H1 (cell line): ENCODE data around the gene KAT14. TPM values are rescaled to one million over a fixed set of nuclear protein-coding genes. Genes with fewer than 3 reads are reported as not detected.

ENCODE experiments used
- CTCF ChIA-PET: fragments of 300-600 bp; sonication (Branson Sonifier 250); formaldehyde crosslinking; loops from one replicate; lab custom pipeline; 2021; ENCODE audit not compliant: partially characterized antibody; lab: Charles Lee
- POLR2A ChIA-PET: fragments of 300-600 bp; sonication (Branson Sonifier 250); formaldehyde crosslinking; loops from one replicate; lab custom pipeline; 2021; ENCODE audit warnings: inconsistent platforms; ENCODE audit not compliant: partially characterized antibody; lab: Charles Lee
- DNase-seq, 2 experiments: peaks; one replicate each; pipeline versions ENCODE4 v3.0.0 to v3.0.0-alpha.2; 2010 to 2022; ENCODE audit warnings: low spot score in 2 of 2, low read depth in 1 of 2, mixed read lengths in 1 of 2
- FAIRE-seq: peaks from 2 replicates; lab custom pipeline; 2011; peaks lifted over from hg19 to GRCh38; lab: Jason Lieb, UNC
- H2AFZ ChIP-seq: 2 replicates; pipeline ENCODE4 v1.8.1; 2012; ENCODE audit warnings: low read length, inconsistent platforms
- H2AK5ac ChIP-seq: 2 replicates; pipeline ENCODE4 v1.6.1; 2013; ENCODE audit warnings: low read depth, low read length
- H2BK120ac ChIP-seq: replicated peaks from 2 replicates; pipeline ENCODE3; 2013; ENCODE audit warnings: low read depth, low read length, inconsistent platforms
- H2BK12ac ChIP-seq: 2 replicates; pipeline ENCODE4 v1.6.1; 2013; ENCODE audit warnings: low read depth, low read length
- H2BK15ac ChIP-seq: 2 replicates; pipeline ENCODE4 v1.6.1; 2013; ENCODE audit warnings: low read length
- H2BK20ac ChIP-seq: 2 replicates; pipeline ENCODE4 v1.6.1; 2013; ENCODE audit warnings: low read length
- H2BK5ac ChIP-seq: 2 replicates; pipeline ENCODE4 v1.6.1; 2013; ENCODE audit warnings: low read depth, low read length
- H3K14ac ChIP-seq: 2 replicates; pipeline ENCODE4 v1.6.1; 2013; ENCODE audit warnings: inconsistent platforms; ENCODE audit not compliant: insufficient read length
- H3K18ac ChIP-seq: 2 replicates; pipeline ENCODE4 v1.6.1; 2013; ENCODE audit warnings: low read length; ENCODE audit errors: extremely low read depth
- H3K23ac ChIP-seq: 2 replicates; pipeline ENCODE4 v1.6.1; 2013; ENCODE audit warnings: inconsistent platforms; ENCODE audit not compliant: insufficient read length
- H3K23me2 ChIP-seq: 2 replicates; pipeline ENCODE4 v1.6.1; 2013; ENCODE audit warnings: low read depth, low read length
- H3K27ac ChIP-seq: 2 replicates; pipeline ENCODE4 v1.6.1; 2011; ENCODE audit warnings: low read depth, low read length, inconsistent platforms
- H3K27me3 ChIP-seq, 4 experiments: replicated peaks in 1 of 4; 1 replicate in 1 of 4; 2 replicates in 3 of 4; pipeline versions ENCODE4 v1.6.1 to v1.8.1; 2011 to 2013; ENCODE audit warnings: low read length in 3 of 4, mild to moderate bottlenecking in 3 of 4, inconsistent platforms in 2 of 4, mixed read lengths in 2 of 4, moderate library complexity in 1 of 4; ENCODE audit not compliant: control insufficient read depth in 3 of 4, insufficient read depth in 3 of 4; ENCODE audit errors: extremely low read depth in 1 of 4
- H3K36me3 ChIP-seq, 4 experiments: 2 replicates each; pipeline versions ENCODE4 v1.6.1 to v1.8.1; 2011 to 2013; ENCODE audit warnings: mild to moderate bottlenecking in 4 of 4, low read length in 3 of 4, moderate library complexity in 2 of 4, control low read depth in 1 of 4, inconsistent platforms in 1 of 4; ENCODE audit not compliant: insufficient read depth in 4 of 4, control insufficient read depth in 2 of 4
- H3K4ac ChIP-seq: replicated peaks from 2 replicates; pipeline ENCODE3; 2013; ENCODE audit warnings: low read length, low read depth, mixed read lengths, inconsistent platforms; ENCODE audit not compliant: insufficient read length
- H3K4me1 ChIP-seq, 4 experiments: replicated peaks in 1 of 4; 1 replicate in 1 of 4; 2 replicates in 3 of 4; pipeline versions ENCODE4 v1.6.1 to v1.8.1; 2011 to 2013; ENCODE audit warnings: low read length in 3 of 4, inconsistent platforms in 2 of 4, mixed read lengths in 1 of 4; ENCODE audit not compliant: insufficient read depth in 4 of 4, control insufficient read depth in 3 of 4
- H3K4me2 ChIP-seq, 2 experiments: 2 replicates each; pipeline versions ENCODE4 v1.6.1 to v1.8.1; 2011 to 2013; ENCODE audit warnings: low read depth in 2 of 2, low read length in 2 of 2, control low read depth in 1 of 2, inconsistent platforms in 1 of 2, mild to moderate bottlenecking in 1 of 2; ENCODE audit not compliant: insufficient read depth in 1 of 2
- H3K4me3 ChIP-seq, 4 experiments: fragments of 200-600, 300-600 bp in 1 of 4; sonication (generic), shearing (Covaris generic), sonication (Bioruptor Twin) in 1 of 4; 2 replicates each; pipeline versions ENCODE4 v1.5.1 to v1.8.1; 2011 to 2016; ENCODE audit warnings: low read length in 4 of 4, low read depth in 3 of 4, control low read depth in 2 of 4, inconsistent platforms in 2 of 4, mild to moderate bottlenecking in 2 of 4, mixed read lengths in 1 of 4, moderate library complexity in 1 of 4; ENCODE audit not compliant: insufficient read depth in 2 of 4; ENCODE audit errors: extremely low read depth in 1 of 4
- H3K56ac ChIP-seq: replicated peaks from 2 replicates; pipeline ENCODE3; 2013; ENCODE audit warnings: low read depth, mild to moderate bottlenecking, mixed read lengths, low read length, inconsistent platforms; ENCODE audit not compliant: insufficient read length
- H3K79me1 ChIP-seq: 2 replicates; pipeline ENCODE4 v1.6.1; 2013; ENCODE audit warnings: low read depth, low read length, control low read depth
- H3K79me2 ChIP-seq, 2 experiments: 2 replicates each; pipeline versions ENCODE4 v1.6.1 to v1.8.1; 2012 to 2013; ENCODE audit warnings: low read length in 2 of 2, mild to moderate bottlenecking in 2 of 2, inconsistent platforms in 1 of 2; ENCODE audit not compliant: insufficient read depth in 2 of 2, control insufficient read depth in 1 of 2
- H3K9ac ChIP-seq, 4 experiments: replicated peaks in 1 of 4; 1 replicate in 1 of 4; 2 replicates in 3 of 4; pipeline versions ENCODE4 v1.6.1 to v1.8.1; 2011 to 2013; ENCODE audit warnings: low read depth in 3 of 4, low read length in 3 of 4, control low read depth in 2 of 4, mild to moderate bottlenecking in 2 of 4, moderate library complexity in 2 of 4, inconsistent platforms in 1 of 4; ENCODE audit errors: extremely low read depth in 1 of 4
- H3K9me3 ChIP-seq, 2 experiments: 2 replicates each; pipeline versions ENCODE4 v1.6.1 to v1.8.1; 2012 to 2013; ENCODE audit warnings: mild to moderate bottlenecking in 2 of 2, moderate library complexity in 2 of 2, control low read depth in 1 of 2, inconsistent platforms in 1 of 2, low read depth in 1 of 2, low read length in 1 of 2, mixed read lengths in 1 of 2; ENCODE audit not compliant: insufficient read depth in 2 of 2
- H4K20me1 ChIP-seq, 2 experiments: replicated peaks in 1 of 2; 2 replicates each; pipeline versions ENCODE3 to v1.8.1; 2011 to 2013; ENCODE audit warnings: inconsistent platforms in 2 of 2, low read length in 2 of 2, mild to moderate bottlenecking in 1 of 2; ENCODE audit not compliant: insufficient read depth in 2 of 2, control insufficient read depth in 1 of 2
- H4K5ac ChIP-seq: 2 replicates; pipeline ENCODE4 v1.6.1; 2013; ENCODE audit warnings: low read length, low read depth, mixed read lengths, inconsistent platforms; ENCODE audit not compliant: insufficient read length
- H4K8ac ChIP-seq: 2 replicates; pipeline ENCODE4 v1.8.0; 2013; ENCODE audit warnings: mild to moderate bottlenecking, moderate library complexity, low read length, inconsistent platforms; ENCODE audit not compliant: insufficient read depth; ENCODE audit errors: extremely low read depth
- H4K91ac ChIP-seq: replicated peaks from 2 replicates; pipeline ENCODE3; 2013; ENCODE audit warnings: low read length, mixed read lengths, inconsistent platforms; ENCODE audit not compliant: insufficient read length
- GTF2F1 ChIP-seq: IDR thresholded peaks from 2 replicates; pipeline ENCODE4 v1.6.1; 2012; ENCODE audit warnings: low read depth, low read length, improper control_type of control experiment, borderline replicate concordance
- WGBS, 2 experiments: shearing (Covaris generic) in 1 of 2; methylation state at CpG; one replicate each; pipeline versions ENCODE4 v1.1.6 to v1.1.7; 2013 to 2015; ENCODE audit warnings: low lambda C conversion rate in 2 of 2, mixed read lengths in 2 of 2, inconsistent platforms in 1 of 2, low coverage in 1 of 2, missing lambda C conversion rate in 1 of 2; ENCODE audit not compliant: insufficient replicate concordance in 2 of 2, insufficient coverage in 1 of 2, insufficient read length in 1 of 2; ENCODE audit errors: extremely low coverage in 1 of 2, missing lambda C conversion rate in 1 of 2; 5-methylcytosine and 5-hydroxymethylcytosine counted together
- polyA plus RNA-seq, 7 experiments: library from polyadenylated mRNA; depleted of rRNA in 3 of 7; stranded (reverse) in 5 of 7; unstranded in 2 of 7; fragments of >200 nt in 5 of 7; fragments of 200-250 nt in 2 of 7; gene quantifications; 1 replicate in 5 of 7; 2 replicates in 1 of 7; 4 replicates in 1 of 7; pipeline versions ENCODE4 v1.2.1 to v1.2.3, GENCODE V29; 2011 to 2013; ENCODE audit warnings: missing spikeins in 2 of 7, mixed read lengths in 2 of 7
- total RNA-seq: library from RNA; stranded (reverse); fragmentation: NEBNext Ultra II Directional; extraction: Animal tissue kit (Norgen Biotek cat#: 25700); gene quantifications from 2 replicates; pipeline ENCODE4 v1.2.1, GENCODE V29; 2021

Gene KAT14
- total and polyA plus RNA-seq, 2 of the 8 experiments (the other 6 are each of a cell fraction or from before 2014, with no cell fraction given): 17.3 to 29.3 TPM

DNA sequence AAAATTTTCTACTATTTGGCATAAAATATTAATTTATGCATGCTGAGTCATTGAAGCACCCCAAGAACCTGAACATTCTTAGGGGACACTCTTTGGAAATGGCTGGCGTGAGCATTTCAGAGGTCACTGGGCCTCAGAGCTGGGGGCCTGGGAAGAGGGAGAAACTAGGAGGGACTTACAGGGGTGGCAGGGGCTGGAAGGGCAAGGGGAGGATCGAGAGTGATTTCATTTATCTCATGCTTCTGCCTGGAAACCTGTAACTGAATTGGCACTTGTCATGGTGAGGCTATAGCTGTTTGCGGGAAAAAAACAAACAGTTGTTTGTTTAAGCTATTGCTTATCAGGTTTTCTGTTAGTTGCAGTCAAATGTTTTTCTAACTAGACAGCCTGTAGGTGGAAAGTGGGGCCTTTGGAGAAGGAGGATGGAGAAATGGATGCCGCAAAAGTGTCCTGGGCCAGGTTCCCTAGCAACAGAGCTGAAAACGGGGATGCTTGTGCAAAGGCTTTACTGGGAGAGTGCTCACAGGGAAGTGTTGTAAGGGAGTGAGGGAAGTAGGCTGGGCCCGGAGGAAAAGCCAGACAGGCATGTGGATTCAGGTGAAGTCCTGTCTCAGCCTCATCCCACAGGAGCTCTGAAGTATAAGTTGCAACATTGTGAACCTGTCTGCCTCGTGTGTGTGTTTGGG lies 36.4 kb upstream of the KAT14 start:
- no peaks in the 10 kb centered on the region for H3K36me3 ChIP-seq
- TF ChIP-seq GTF2F1: no peak
- TF ChIP-seq, all 59 proteins: peak for 0
- 70% methylated on average over 7 of the region's 7 CpGs; no CpG with 5 or more reads in 1 of the 2 experiments for WGBS, 2 experiments
- Histone ChIP-seq H2BK12ac (no peak overlapping the region), H2BK5ac (no peak overlapping the region), H3K79me1 (no peaks in the 10 kb centered on the region), H3K9me3 (no peaks in the 10 kb centered on the region), H3K4me2 (peak overlapping the region in 1 of 2 experiments; percentile 13; a peak in 1 of 4 replicates), H4K91ac (no peak overlapping the region), H3K27me3 (no peaks in the 10 kb centered on the region), H3K4me3 (no peak overlapping the region), H2AK5ac (no peak overlapping the region), H4K8ac (peak overlapping the region; percentile 87; the same call in 1 of the 2 replicates), H2AFZ (peak overlapping the region; percentile 76), H2BK15ac (no peak overlapping the region), H3K4me1 (0 out of 7 replicates have a peak, but pooled peaks cover 0 to 3% (median 0%) of the 10 kb centered on the region in 4 experiments), H3K79me2 (no peaks in the 10 kb centered on the region), H2BK20ac (no peak overlapping the region), H3K23me2 (no peaks in the 10 kb centered on the region), H3K23ac (no peak overlapping the region), H2BK120ac (no peak overlapping the region), H3K27ac (no peak overlapping the region), H3K4ac (no peak overlapping the region), H4K20me1 (no peaks in the 10 kb centered on the region), H3K9ac (no peak overlapping the region), H3K14ac (no peak overlapping the region), H4K5ac (no peak overlapping the region), H3K56ac (no peak overlapping the region), H3K18ac (no peak overlapping the region)
- POLR2A ChIA-PET: interaction anchor here (0.9 to 1.0 kb wide), 2 partner anchors 36 to 117 kb away, joined by 3 read pairs; partner anchors contain the start of genes KAT14 and PET117
- CTCF ChIA-PET: no interaction called here
- DNase-seq (peak; percentile 3 to 49), FAIRE-seq (no peak)
